Smooth muscle cell (in vitro differentiated cells): ENCODE measurements around the gene TMEM132C. TPM values are rescaled to one million over a fixed set of nuclear protein-coding genes. Genes with fewer than 3 reads are reported as not detected.

Source experiments
- DNase-seq: peaks from one replicate; lab custom pipeline; 2025; ENCODE audit not compliant: unreplicated experiment; lab: John Stamatoyannopoulos, UW
- H2AFZ ChIP-seq: fragments of 200-600 bp; sonication (generic); 2 replicates; pipeline ENCODE4 v1.6.0; 2016; ENCODE audit warnings: antibody characterized with exemption, low read depth, mild to moderate bottlenecking
- H3F3A ChIP-seq: fragments of 200-600 bp; sonication (generic); 2 replicates; pipeline ENCODE4 v1.6.0; 2017; ENCODE audit warnings: antibody characterized with exemption, low read depth
- H3K27ac ChIP-seq: fragments of 200-600 bp; sonication (generic); 2 replicates; pipeline ENCODE4 v1.5.1; 2016; ENCODE audit warnings: low read depth, mild to moderate bottlenecking
- H3K27me3 ChIP-seq: fragments of 200-600 bp; sonication (generic); 2 replicates; pipeline ENCODE4 v1.6.1; 2016; ENCODE audit warnings: low read depth, mild to moderate bottlenecking
- H3K36me3 ChIP-seq: fragments of 200-600 bp; sonication (generic); 2 replicates; pipeline ENCODE4 v1.5.1; 2016; ENCODE audit warnings: low read depth
- H3K4me1 ChIP-seq: fragments of 200-600 bp; sonication (generic); 2 replicates; pipeline ENCODE4 v1.5.1; 2016; ENCODE audit warnings: low read depth
- H3K4me2 ChIP-seq: fragments of 200-600 bp; sonication (generic); 2 replicates; pipeline ENCODE4 v1.6.0; 2016; ENCODE audit warnings: mild to moderate bottlenecking
- H3K4me3 ChIP-seq: fragments of 200-600 bp; sonication (generic); 2 replicates; pipeline ENCODE4 v1.5.1; 2016; ENCODE audit warnings: mild to moderate bottlenecking
- H3K79me2 ChIP-seq: fragments of 200-600 bp; sonication (generic); 2 replicates; pipeline ENCODE4 v1.6.0; 2016; ENCODE audit warnings: low read depth, mild to moderate bottlenecking
- H3K9ac ChIP-seq: fragments of 200-600 bp; sonication (generic); 2 replicates; pipeline ENCODE4 v1.6.0; 2016; ENCODE audit warnings: low read depth
- H3K9me3 ChIP-seq: fragments of 200-600 bp; sonication (generic); replicated peaks from 2 replicates; pipeline ENCODE4 v1.5.1; 2016; ENCODE audit warnings: low read depth
- H4K20me1 ChIP-seq: fragments of 200-600 bp; sonication (generic); 2 replicates; pipeline ENCODE4 v1.6.0; 2016; ENCODE audit warnings: low read depth
- CTCF ChIP-seq: fragments of 200-600 bp; sonication (generic); IDR thresholded peaks from 2 replicates; pipeline ENCODE4 v1.5.1; 2017; ENCODE audit warnings: borderline replicate concordance, mild to moderate bottlenecking, antibody characterized with exemption; ENCODE audit not compliant: insufficient read depth, poor library complexity, severe bottlenecking
- WGBS: methylation state at CpG from one replicate; pipeline ENCODE4 v1.1.7; 2016; ENCODE audit warnings: low lambda C conversion rate; 5-methylcytosine and 5-hydroxymethylcytosine counted together
- polyA plus RNA-seq: library from polyadenylated mRNA; unstranded; fragments of >200 nt; fragmentation: Nextera tagmentation; extraction: Ambion mirVana; gene quantifications from 2 replicates; pipeline ENCODE4 v1.2.1, GENCODE V29; 2016
- total RNA-seq: library from RNA; depleted of rRNA; stranded (reverse); fragments of >200 nt; gene quantifications from 2 replicates; pipeline ENCODE4 v1.2.3, GENCODE V29; 2014

The TMEM132C gene
- total and polyA plus RNA-seq, 2 experiments from 2014 or later: 0.49 to 0.77 TPM

- no peaks in the 10 kb centered on the region for H4K20me1 ChIP-seq
- no peak overlapping the region for H3K9ac ChIP-seq
- WGBS: 76% methylated on average over 6 of the region's 6 CpGs
These were observed 276.5 kb downstream of the TMEM132C start for GRCh38 chr12:128543460-128543859.

GRCh38 chr12:128543971-128544370, 277.0 kb downstream of the TMEM132C start:
- Histone ChIP-seq H3K27me3 (no peaks in the 10 kb centered on the region), H3K4me1 (no peaks in the 10 kb centered on the region), H3K79me2 (no peaks in the 10 kb centered on the region), H3K9ac (no peak overlapping the region), H3K9me3 (no peaks in the 10 kb centered on the region), H4K20me1 (no peaks in the 10 kb centered on the region), H3F3A (no peaks in the 10 kb centered on the region), H3K4me3 (no peak overlapping the region), H3K27ac (no peak overlapping the region), H2AFZ (no peak overlapping the region), H3K36me3 (no peaks in the 10 kb centered on the region), H3K4me2 (no peak overlapping the region)
- WGBS: 91% methylated on average over 22 of the region's 25 CpGs
- no peak for DNase-seq
- TF ChIP-seq CTCF: no peak

More at GRCh38 chr12:128543460-128543859, 276.5 kb downstream of the TMEM132C start:
- H3K27ac ChIP-seq: no peak overlapping the region
- no peaks in the 10 kb centered on the region for H3K36me3 ChIP-seq
- H2AFZ ChIP-seq: no peak overlapping the region
- H3K79me2 ChIP-seq: no peaks in the 10 kb centered on the region
- H3F3A ChIP-seq: no peaks in the 10 kb centered on the region
- H3K4me3 ChIP-seq: no peak overlapping the region
- no peaks in the 10 kb centered on the region for H3K27me3 ChIP-seq
- no peaks in the 10 kb centered on the region for H3K9me3 ChIP-seq
- TF ChIP-seq CTCF: no peak
- H3K4me1 ChIP-seq: no peaks in the 10 kb centered on the region
- DNase-seq: no peak
- H3K4me2 ChIP-seq: no peak overlapping the region

GRCh38 chr12:128548949-128549348, 282.0 kb downstream of the TMEM132C start:
- Histone ChIP-seq H3F3A (no peaks in the 10 kb centered on the region), H4K20me1 (no peaks in the 10 kb centered on the region), H3K27ac (no peak overlapping the region), H3K4me1 (no peaks in the 10 kb centered on the region), H3K36me3 (no peaks in the 10 kb centered on the region), H3K4me2 (no peak overlapping the region), H3K4me3 (no peak overlapping the region), H3K27me3 (peaks cover 3% of the 10 kb centered on the region), H3K9ac (no peak overlapping the region), H2AFZ (no peak overlapping the region), H3K79me2 (no peaks in the 10 kb centered on the region), H3K9me3 (no peaks in the 10 kb centered on the region)
- no peak for DNase-seq
- 97% methylated on average over 3 of the region's 3 CpGs for WGBS
- TF ChIP-seq CTCF: no peak

GRCh38 chr12:128549601-128550218, 282.7 kb downstream of the TMEM132C start:
- no peaks in the 10 kb centered on the region for H4K20me1 ChIP-seq
- no peak overlapping the region for H3K27ac ChIP-seq
- no peaks in the 10 kb centered on the region for H3K9me3 ChIP-seq
- H3K4me3 ChIP-seq: no peak overlapping the region
- H3K4me1 ChIP-seq: no peaks in the 10 kb centered on the region
- H3F3A ChIP-seq: no peaks in the 10 kb centered on the region
- peaks cover 3% of the 10 kb centered on the region for H3K27me3 ChIP-seq
- H3K79me2 ChIP-seq: no peaks in the 10 kb centered on the region
- no peak overlapping the region for H3K9ac ChIP-seq
- no peak for DNase-seq
- no peak overlapping the region for H2AFZ ChIP-seq
- no peak for TF ChIP-seq CTCF
- no peaks in the 10 kb centered on the region for H3K36me3 ChIP-seq
- 83% methylated on average over 13 of the region's 13 CpGs for WGBS
- no peak overlapping the region for H3K4me2 ChIP-seq
